NCI-H2029 treated with DMSO at 0.1 percent for 48 hours (cell line): ENCODE results near the gene KDM4C.

Experiments
- DNase-seq: peaks from one replicate; lab custom pipeline; 2025; lab: John Stamatoyannopoulos, UW

Gene KDM4C

GRCh38 chr9:6904371-6904770 is 146.6 kb downstream of the KDM4C start:
- DNase-seq = no peak

- DNase-seq = no peak
Measured at GRCh38 chr9:6905850-6906375, 148.1 kb downstream of the KDM4C start.

DNA sequence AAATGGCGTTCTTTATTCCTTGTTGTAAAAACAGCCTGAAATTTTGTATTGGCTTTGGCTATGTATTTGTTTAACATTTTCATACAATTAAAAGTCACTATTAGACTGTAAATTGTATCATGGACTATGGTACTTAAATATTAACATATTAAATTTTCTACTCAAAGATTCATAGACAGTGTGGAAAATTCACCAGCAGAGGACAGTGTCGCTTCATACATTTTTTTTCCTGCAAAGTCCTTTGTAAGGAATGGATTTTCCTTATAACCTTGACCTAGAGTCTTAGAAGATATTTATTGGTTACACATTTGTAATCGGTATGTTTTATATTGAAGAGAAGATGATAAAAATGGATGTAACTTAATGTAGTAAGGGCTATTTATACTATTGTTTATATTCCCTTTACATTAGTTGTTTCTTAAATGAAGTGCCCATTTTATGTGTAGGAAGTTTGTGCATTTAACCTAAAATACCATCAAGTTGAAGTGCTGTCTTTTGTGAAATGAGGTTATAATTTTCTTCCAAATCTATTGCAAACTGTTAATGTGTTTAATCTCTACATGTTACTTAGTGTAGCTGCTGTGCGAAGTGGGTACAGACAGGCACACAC is 150.1 kb downstream of the KDM4C start:
- no peak for DNase-seq

DNA sequence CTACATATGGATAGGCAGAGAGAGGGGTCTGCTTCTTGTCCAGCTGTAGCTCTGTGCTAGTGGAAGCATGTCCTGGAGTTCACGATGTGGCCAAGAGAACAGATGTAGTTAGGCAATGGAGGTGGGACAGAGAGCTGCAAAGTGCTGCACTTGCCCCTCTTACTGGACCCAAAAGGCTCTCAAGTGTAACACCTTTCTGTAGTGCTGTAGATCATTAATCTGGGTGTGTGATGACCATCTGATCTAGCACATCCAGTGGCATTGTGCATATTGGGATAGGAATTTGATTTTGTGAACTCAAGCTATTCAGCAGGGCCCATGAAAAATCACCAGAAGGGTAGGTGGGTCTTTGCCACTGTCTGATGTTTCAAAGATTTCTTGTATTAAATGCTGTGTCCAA is 151.4 kb downstream of the KDM4C start:
- DNase-seq = no peak

- DNase-seq = no peak
Measured at GRCh38 chr9:6910032-6910431, 152.3 kb downstream of the KDM4C start.

GRCh38 chr9:6910497-6910896 is 152.7 kb downstream of the KDM4C start:
- DNase-seq = no peak

DNA sequence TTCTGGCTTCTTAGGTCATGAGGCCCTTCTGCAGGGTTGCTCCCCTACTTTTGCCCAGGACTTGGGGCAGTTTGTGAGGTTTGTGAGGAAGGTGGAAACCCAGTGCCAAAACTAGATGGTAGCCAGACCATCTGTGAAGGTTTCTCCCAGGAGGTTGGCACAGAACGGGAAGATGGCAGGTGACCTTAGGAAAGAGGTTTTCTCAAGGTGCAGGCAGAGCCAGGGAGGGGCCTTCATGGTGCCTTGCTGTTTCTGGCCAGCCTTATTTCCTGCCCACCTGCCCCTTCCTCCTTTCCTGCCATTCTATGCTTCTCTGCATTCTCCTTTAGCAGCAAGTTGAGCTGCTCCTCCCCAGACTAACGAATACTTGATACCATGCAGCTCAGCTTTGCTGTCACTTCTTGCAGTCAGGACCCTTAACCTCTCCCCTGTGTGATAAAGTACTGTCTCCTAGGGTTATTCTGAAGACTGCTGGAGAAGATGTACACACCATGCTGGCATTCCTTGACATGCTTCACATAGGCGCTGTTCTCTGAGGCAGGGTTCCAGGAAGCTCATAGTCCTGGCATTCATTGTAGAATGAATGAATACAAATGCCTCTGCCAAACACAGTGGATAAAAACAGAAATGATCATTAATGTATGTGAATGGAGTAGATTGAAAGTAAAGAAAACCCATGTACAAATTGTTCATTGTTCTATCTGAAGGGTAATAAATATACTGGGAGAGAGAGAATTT is 154.3 kb downstream of the KDM4C start:
- DNase-seq = no peak

- no peak for DNase-seq
Measured at GRCh38 chr9:6915635-6916034, 157.9 kb downstream of the KDM4C start.

GRCh38 chr9:6917162-6917561 is 159.4 kb downstream of the KDM4C start:
- DNase-seq = no peak

DNA sequence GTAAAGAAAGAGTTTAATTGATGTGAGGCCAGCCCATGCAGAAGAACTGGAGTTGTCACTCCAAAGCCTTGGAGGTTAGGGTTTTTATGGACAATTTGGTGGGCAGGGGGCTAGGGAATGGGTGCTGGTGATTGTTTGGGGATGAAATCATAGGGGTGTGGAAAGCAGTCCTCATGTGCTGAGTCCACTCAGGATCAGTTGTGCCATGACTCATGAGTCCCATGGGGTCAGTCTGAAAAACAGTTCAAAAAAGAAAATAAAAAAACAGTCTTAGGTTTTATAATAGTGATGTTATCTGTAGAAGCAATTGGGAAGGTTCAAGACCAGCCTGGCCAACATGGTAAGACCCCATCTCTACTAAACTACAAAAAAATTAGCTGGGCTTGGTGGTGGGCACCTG is 162.3 kb downstream of the KDM4C start:
- DNase-seq = no peak

GRCh38 chr9:6921315-6921714 is 163.5 kb downstream of the KDM4C start:
- DNase-seq = no peak

DNA sequence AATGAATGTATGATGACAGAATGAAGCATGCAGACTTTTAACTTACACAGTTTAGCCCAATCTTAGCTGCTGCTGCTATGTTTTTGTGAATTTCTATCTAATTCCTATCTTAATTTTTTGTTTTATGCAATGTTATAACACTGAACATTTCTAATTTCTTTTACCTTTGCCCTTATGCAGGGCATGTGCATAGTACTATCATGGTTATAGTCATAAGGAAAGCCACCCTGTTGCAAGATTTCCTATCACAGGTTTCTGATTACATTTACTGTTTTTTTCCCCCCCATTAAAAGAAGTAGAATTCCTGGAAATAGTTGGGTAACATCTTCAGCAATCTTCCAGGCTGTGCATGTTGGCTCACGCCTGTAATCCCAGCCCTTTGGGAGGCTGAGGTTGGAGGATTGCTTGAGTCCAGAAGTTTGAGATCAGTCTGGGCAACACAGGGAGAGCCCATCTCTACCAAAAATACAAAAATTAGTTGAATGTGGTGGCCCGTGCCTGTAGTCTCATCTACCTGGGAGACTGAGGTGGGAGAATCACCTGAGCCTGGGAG is 164.4 kb downstream of the KDM4C start:
- DNase-seq = no peak

- no peak for DNase-seq
Measured at GRCh38 chr9:6922680-6923079, 164.9 kb downstream of the KDM4C start.

GRCh38 chr9:6923086-6923485 is 165.3 kb downstream of the KDM4C start:
- no peak for DNase-seq

GRCh38 chr9:6924149-6924548 is 166.4 kb downstream of the KDM4C start:
- DNase-seq = no peak

- no peak for DNase-seq
Measured at GRCh38 chr9:6924988-6925563, 167.3 kb downstream of the KDM4C start.

DNA sequence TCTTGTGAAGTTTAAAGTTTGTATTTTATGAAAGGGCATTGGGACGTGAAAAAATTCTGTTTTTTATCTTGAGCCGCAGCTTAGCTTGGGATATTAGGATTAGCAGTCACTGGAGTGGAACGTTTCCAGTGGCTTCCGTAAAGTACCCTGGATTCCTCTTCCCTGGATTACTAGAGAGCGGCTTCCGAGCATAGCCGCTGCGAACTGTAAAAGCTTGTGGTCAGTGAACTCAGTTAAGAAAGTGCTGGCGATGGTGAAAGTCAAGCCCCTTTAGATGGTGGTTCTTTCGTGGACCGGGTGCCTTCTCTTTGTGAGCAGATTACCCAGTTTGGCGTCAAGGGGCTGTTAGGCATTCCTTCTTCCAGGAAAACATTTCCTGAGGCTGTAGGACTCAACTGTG is 168.1 kb downstream of the KDM4C start:
- DNase-seq = no peak

DNA sequence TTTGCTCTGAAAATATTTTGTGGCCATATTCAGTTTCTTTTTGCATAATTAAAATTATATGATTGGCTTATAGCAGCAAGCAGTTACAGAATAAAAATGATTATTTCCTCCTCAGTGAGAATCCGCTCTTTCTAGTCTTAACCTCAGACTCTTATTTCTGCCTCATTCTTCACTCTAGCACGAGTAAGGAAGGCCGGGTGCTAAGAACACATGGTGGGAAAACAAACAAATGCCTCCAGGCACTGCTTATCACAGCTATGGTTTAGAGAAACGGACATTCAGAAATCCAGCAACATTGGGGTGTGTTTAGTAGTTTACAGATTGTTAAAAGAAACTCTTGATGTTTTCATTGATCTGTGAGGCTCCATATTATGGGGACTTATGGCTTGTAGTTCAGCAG is 168.7 kb downstream of the KDM4C start:
- DNase-seq = no peak

- DNase-seq = no peak
Measured at GRCh38 chr9:6927838-6928237, 170.1 kb downstream of the KDM4C start.

DNA sequence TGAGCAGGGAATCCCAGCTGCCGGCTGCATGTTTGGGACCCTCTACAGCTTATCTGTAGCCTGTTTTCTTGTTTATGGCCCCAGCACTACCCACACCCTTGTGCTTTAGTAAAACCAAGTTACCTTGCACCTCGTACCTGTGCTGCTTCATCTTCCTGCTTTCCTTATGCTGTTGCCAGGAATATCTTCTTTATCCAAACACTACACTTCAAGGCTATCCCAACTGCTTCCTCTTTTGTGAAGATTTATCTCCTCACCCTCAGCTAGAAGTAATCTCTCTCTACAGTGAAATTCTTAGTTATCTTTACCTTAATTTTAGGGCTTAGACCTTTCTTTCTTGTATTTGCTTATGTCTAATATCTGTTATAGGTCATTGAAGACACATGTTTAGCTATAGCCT is 171.1 kb downstream of the KDM4C start:
- DNase-seq = no peak

DNA sequence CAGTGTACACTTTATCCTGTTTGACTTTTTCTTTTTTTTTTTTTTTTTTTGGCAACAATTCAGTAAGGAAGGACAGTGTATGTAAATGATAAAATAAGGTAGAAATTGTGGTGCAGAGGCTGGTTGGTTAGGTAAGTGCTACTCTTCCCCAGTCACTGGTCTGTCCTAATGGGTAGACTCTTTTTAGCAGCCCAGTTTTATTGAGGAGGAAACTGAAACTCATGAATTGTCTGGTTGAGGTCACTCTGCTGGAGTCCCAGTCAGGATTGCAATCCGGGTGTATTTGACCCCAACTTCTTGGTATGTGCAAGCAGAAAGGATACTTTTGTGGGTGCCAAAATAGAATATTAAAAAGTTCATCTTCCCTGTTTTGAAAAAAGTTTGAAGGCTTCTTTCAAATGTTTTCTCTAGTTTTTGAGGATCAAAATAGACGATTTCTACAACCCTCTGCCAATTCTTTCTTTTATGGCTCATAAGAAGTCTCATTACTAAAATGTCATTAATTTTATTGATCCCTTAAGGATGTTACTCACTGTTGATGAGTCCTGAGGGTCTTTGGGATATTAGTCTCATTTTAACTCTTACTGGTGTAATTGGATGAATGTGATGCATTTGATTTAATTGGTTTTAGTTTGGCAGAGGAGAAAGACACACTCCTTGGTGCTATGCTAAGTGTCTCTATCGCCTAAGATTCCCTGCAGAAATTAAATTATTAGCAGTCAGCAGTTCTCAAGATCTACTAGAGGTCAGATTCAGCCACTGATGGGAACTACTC is 171.9 kb downstream of the KDM4C start:
- DNase-seq = no peak

GRCh38 chr9:6930827-6931226 is 173.1 kb downstream of the KDM4C start:
- no peak for DNase-seq
